Mesenchymal stem cell (in vitro differentiated cells and primary cell): Measurements from ENCODE around the gene LY6G6D.
A peak's percentile ranks its signal among the peaks of the same experiment; 100 is the strongest.

Experiments
- DNase-seq: peaks from one replicate; pipeline ENCODE4 v3.0.0-alpha.2; 2013
- H2AFZ ChIP-seq: one replicate; pipeline ENCODE4 v1.6.1; 2013; ENCODE audit warnings: low read depth, mild to moderate bottlenecking, control low read depth, inconsistent platforms, low read length, moderate library complexity
- H2AK5ac ChIP-seq: 2 replicates; pipeline ENCODE4 v1.6.1; 2013; ENCODE audit warnings: low read length, moderate library complexity, mild to moderate bottlenecking, inconsistent platforms; ENCODE audit not compliant: severe bottlenecking
- H2BK120ac ChIP-seq: one replicate; pipeline ENCODE4 v1.6.1; 2013; ENCODE audit warnings: low read depth, mild to moderate bottlenecking, inconsistent platforms, low read length, moderate library complexity
- H2BK12ac ChIP-seq, 2 experiments: one replicate each; pipeline ENCODE4 v1.6.1; 2013; ENCODE audit warnings: inconsistent platforms in 2 of 2, low read length in 2 of 2, mild to moderate bottlenecking in 2 of 2, moderate library complexity in 2 of 2, control low read depth in 1 of 2
- H2BK15ac ChIP-seq: one replicate; pipeline ENCODE4 v1.6.1; 2013; ENCODE audit warnings: mild to moderate bottlenecking, low read depth, inconsistent platforms; ENCODE audit not compliant: poor library complexity, severe bottlenecking
- H2BK5ac ChIP-seq: 2 replicates; pipeline ENCODE4 v1.6.1; 2013; ENCODE audit warnings: low read depth, mild to moderate bottlenecking, low read length, control low read depth, inconsistent platforms; ENCODE audit not compliant: poor library complexity, severe bottlenecking
- H3K14ac ChIP-seq, 2 experiments: one replicate each; pipeline ENCODE4 v1.6.1; 2013; ENCODE audit warnings: inconsistent platforms in 2 of 2, low read length in 2 of 2, control low read depth in 1 of 2, mild to moderate bottlenecking in 1 of 2, moderate library complexity in 1 of 2
- H3K18ac ChIP-seq, 2 experiments: one replicate each; pipeline ENCODE4 v1.6.1; 2013; ENCODE audit warnings: inconsistent platforms in 2 of 2, low read length in 2 of 2, control low read depth in 1 of 2, low read depth in 1 of 2, mild to moderate bottlenecking in 1 of 2
- H3K23ac ChIP-seq, 2 experiments: one replicate each; pipeline ENCODE4 v1.6.1; 2013; ENCODE audit warnings: inconsistent platforms in 2 of 2, low read length in 2 of 2, mild to moderate bottlenecking in 2 of 2, moderate library complexity in 2 of 2, control low read depth in 1 of 2
- H3K27ac ChIP-seq: 2 replicates; pipeline ENCODE4 v1.5.1; 2013; ENCODE audit warnings: mild to moderate bottlenecking, moderate library complexity, low read length, control low read depth, inconsistent platforms; ENCODE audit not compliant: poor library complexity, severe bottlenecking
- H3K27me3 ChIP-seq, 2 experiments: 2 replicates each; pipeline versions ENCODE4 v1.6.1 to v1.7.0; 2013; ENCODE audit warnings: low read length in 2 of 2, mild to moderate bottlenecking in 2 of 2, moderate library complexity in 2 of 2, control low read depth in 1 of 2, inconsistent platforms in 1 of 2; ENCODE audit not compliant: control insufficient read depth in 1 of 2, insufficient read depth in 1 of 2
- H3K36me3 ChIP-seq, 2 experiments: 2 replicates each; pipeline versions ENCODE4 v1.6.1 to v1.7.0; 2013; ENCODE audit warnings: low read length in 2 of 2, control low read depth in 1 of 2, inconsistent platforms in 1 of 2, low read depth in 1 of 2, mild to moderate bottlenecking in 1 of 2; ENCODE audit not compliant: insufficient read depth in 2 of 2, control insufficient read depth in 1 of 2
- H3K4ac ChIP-seq, 2 experiments: one replicate each; pipeline ENCODE4 v1.6.1; 2013; ENCODE audit warnings: inconsistent platforms in 2 of 2, low read length in 2 of 2, mild to moderate bottlenecking in 2 of 2, moderate library complexity in 2 of 2, control low read depth in 1 of 2, low read depth in 1 of 2
- H3K4me1 ChIP-seq: 2 replicates; pipeline ENCODE4 v1.6.1; 2013; ENCODE audit warnings: low read depth, low read length, control low read depth; ENCODE audit not compliant: control insufficient read depth, insufficient read depth
- H3K4me2 ChIP-seq: 2 replicates; pipeline ENCODE4 v1.6.1; 2013; ENCODE audit warnings: low read length, mild to moderate bottlenecking, inconsistent platforms; ENCODE audit not compliant: poor library complexity, severe bottlenecking
- H3K4me3 ChIP-seq, 2 experiments: 2 replicates each; pipeline versions ENCODE4 v1.5.1 to v1.7.0; 2013; ENCODE audit warnings: low read length in 2 of 2, mild to moderate bottlenecking in 2 of 2, control low read depth in 1 of 2, low read depth in 1 of 2; ENCODE audit not compliant: insufficient read depth in 1 of 2
- H3K79me1 ChIP-seq: replicated peaks from 2 replicates; pipeline ENCODE4 v1.6.1; 2013; ENCODE audit warnings: mild to moderate bottlenecking, control low read depth, low read length, inconsistent platforms; ENCODE audit not compliant: poor library complexity, severe bottlenecking
- H3K9ac ChIP-seq: 2 replicates; pipeline ENCODE4 v1.7.0; 2013; ENCODE audit warnings: mild to moderate bottlenecking, low read length, moderate library complexity
- H3K9me3 ChIP-seq: 2 replicates; pipeline ENCODE4 v1.7.0; 2013; ENCODE audit warnings: mild to moderate bottlenecking, low read length; ENCODE audit not compliant: control insufficient read depth
- H4K8ac ChIP-seq: one replicate; pipeline ENCODE4 v1.6.1; 2013; ENCODE audit warnings: inconsistent platforms, mild to moderate bottlenecking, low read length, moderate library complexity
- H4K91ac ChIP-seq: one replicate; pipeline ENCODE4 v1.6.1; 2013; ENCODE audit warnings: mild to moderate bottlenecking, low read length, inconsistent platforms
- WGBS: methylation state at CpG from one replicate; pipeline ENCODE4 v1.1.7; 2013; ENCODE audit warnings: mixed read lengths; 5-methylcytosine and 5-hydroxymethylcytosine counted together

The LY6G6D gene

GRCh38 chr6:31727034-31727716 is 12.0 kb downstream of the LY6G6D start:
- Histone ChIP-seq H3K18ac (no peak overlapping the region), H3K4ac (no peak overlapping the region)

GRCh38 chr6:31727717-31728671 is 12.8 kb downstream of the LY6G6D start:
- no peaks in the 10 kb centered on the region for H3K27me3 ChIP-seq
- H3K18ac ChIP-seq = no peak overlapping the region
- H3K14ac ChIP-seq = no peak overlapping the region
- no peak overlapping the region for H2BK15ac ChIP-seq
- H2BK12ac ChIP-seq = no peak overlapping the region
- H3K36me3 ChIP-seq = peaks cover 52 to 60% of the 10 kb centered on the region in 2 experiments
- no peak overlapping the region for H2AK5ac ChIP-seq
- H3K4ac ChIP-seq = no peak overlapping the region
- H2BK120ac ChIP-seq = no peak overlapping the region
- H3K79me1 ChIP-seq = peaks cover 19% of the 10 kb centered on the region
- DNase-seq = no peak
- peak overlapping the region in 1 of 2 experiments; percentile 93 for H3K4me3 ChIP-seq
- 91% methylated on average over 37 of the region's 41 CpGs for WGBS
- no peak overlapping the region for H3K23ac ChIP-seq
- H2AFZ ChIP-seq = no peak overlapping the region
- H3K27ac ChIP-seq = no peak overlapping the region
- H3K9ac ChIP-seq = peak overlapping the region; percentile 98
- no peak overlapping the region for H3K4me2 ChIP-seq
- H4K91ac ChIP-seq = no peak overlapping the region
- no peak overlapping the region for H4K8ac ChIP-seq
- H2BK5ac ChIP-seq = no peak overlapping the region
- H3K9me3 ChIP-seq = no peaks in the 10 kb centered on the region
- peaks cover 13% of the 10 kb centered on the region for H3K4me1 ChIP-seq

More at GRCh38 chr6:31727034-31727716, 12.0 kb downstream of the LY6G6D start:
- peaks cover 19% of the 10 kb centered on the region for H3K79me1 ChIP-seq
- no peak overlapping the region for H2AK5ac ChIP-seq
- H3K36me3 ChIP-seq = peaks cover 44 to 54% of the 10 kb centered on the region in 2 experiments
- DNase-seq = no peak
- H3K9me3 ChIP-seq = no peaks in the 10 kb centered on the region
- no peak overlapping the region for H3K14ac ChIP-seq
- H3K4me2 ChIP-seq = no peak overlapping the region
- H3K27ac ChIP-seq = no peak overlapping the region
- H2BK120ac ChIP-seq = no peak overlapping the region
- peak overlapping the region in 1 of 2 experiments; percentile 49 for H3K23ac ChIP-seq
- peak overlapping the region; percentile 11 for H3K9ac ChIP-seq
- no peaks in the 10 kb centered on the region for H3K27me3 ChIP-seq
- no peak overlapping the region for H4K8ac ChIP-seq
- H2BK5ac ChIP-seq = no peak overlapping the region
- H4K91ac ChIP-seq = no peak overlapping the region
- H2AFZ ChIP-seq = no peak overlapping the region
- no peak overlapping the region for H3K4me3 ChIP-seq
- peaks cover 13% of the 10 kb centered on the region for H3K4me1 ChIP-seq
- H2BK15ac ChIP-seq = no peak overlapping the region
- H2BK12ac ChIP-seq = no peak overlapping the region
- WGBS = 96% methylated on average over 7 of the region's 7 CpGs

GRCh38 chr6:31728767-31729514 is 13.8 kb downstream of the LY6G6D start, which contains the start of gene DDAH2:
DDAH2 (minus strand) TSS chr6:31729299; CDS start chr6:31729161, 138 bp downstream.
- Histone ChIP-seq H3K9ac (peak within 1 kb of the TSS; percentile 98), H3K4ac (peak within 1 kb of the TSS; percentile 66 to 80), H2AK5ac (no peak within 1 kb of the TSS), H2BK15ac (peak within 1 kb of the TSS; percentile 87), H3K36me3 (peaks cover 61 to 64% of the 10 kb centered on the region in 2 experiments), H2BK5ac (peak within 1 kb of the TSS; percentile 15), H3K4me1 (peaks cover 18% of the 10 kb centered on the region), H3K18ac (peak within 1 kb of the TSS; percentile 85 to 89), H3K14ac (peak within 1 kb of the TSS in 1 of 2 experiments; percentile 56), H3K23ac (no peak within 1 kb of the TSS), H3K4me2 (peak within 1 kb of the TSS; percentile 82), H3K9me3 (no peaks in the 10 kb centered on the region), H3K4me3 (peak within 1 kb of the TSS; percentile 74 to 93), H4K8ac (peak within 1 kb of the TSS; percentile 96), H2BK120ac (peak within 1 kb of the TSS; percentile 82), H3K27me3 (no peaks in the 10 kb centered on the region), H3K79me1 (peaks cover 19% of the 10 kb centered on the region), H2BK12ac (peak within 1 kb of the TSS in 1 of 2 experiments; percentile 55), H2AFZ (no peak within 1 kb of the TSS), H4K91ac (peak within 1 kb of the TSS; percentile 89), H3K27ac (peak within 1 kb of the TSS; percentile 67)
- no peak for DNase-seq
- 54% methylated on average over 31 of the region's 36 CpGs for WGBS
